GM12865 (cell line): ENCODE data around the gene MAST2.

ENCODE experiments used
- DNase-seq: peaks from one replicate; pipeline ENCODE4 v3.0.0; 2010; ENCODE audit warnings: low read depth
- H3K4me3 ChIP-seq: 2 replicates; pipeline ENCODE4 v1.5.1; 2011; ENCODE audit warnings: mild to moderate bottlenecking, low read depth, low read length, control low read depth
- TF ChIP-seq, protein P1 (sequence below): IDR thresholded peaks from 2 replicates; pipeline ENCODE4 v1.5.1; 2011; ENCODE audit warnings: low read length, control low read depth, low read depth, inconsistent platforms; ENCODE audit not compliant: insufficient read depth; ENCODE audit errors: missing control alignments

MAST2 gene

GRCh38 chr1:45998020-45998617 is 194.7 kb downstream of the MAST2 start:
- DNase-seq, result no peak
- TF ChIP-seq, protein P1, sequence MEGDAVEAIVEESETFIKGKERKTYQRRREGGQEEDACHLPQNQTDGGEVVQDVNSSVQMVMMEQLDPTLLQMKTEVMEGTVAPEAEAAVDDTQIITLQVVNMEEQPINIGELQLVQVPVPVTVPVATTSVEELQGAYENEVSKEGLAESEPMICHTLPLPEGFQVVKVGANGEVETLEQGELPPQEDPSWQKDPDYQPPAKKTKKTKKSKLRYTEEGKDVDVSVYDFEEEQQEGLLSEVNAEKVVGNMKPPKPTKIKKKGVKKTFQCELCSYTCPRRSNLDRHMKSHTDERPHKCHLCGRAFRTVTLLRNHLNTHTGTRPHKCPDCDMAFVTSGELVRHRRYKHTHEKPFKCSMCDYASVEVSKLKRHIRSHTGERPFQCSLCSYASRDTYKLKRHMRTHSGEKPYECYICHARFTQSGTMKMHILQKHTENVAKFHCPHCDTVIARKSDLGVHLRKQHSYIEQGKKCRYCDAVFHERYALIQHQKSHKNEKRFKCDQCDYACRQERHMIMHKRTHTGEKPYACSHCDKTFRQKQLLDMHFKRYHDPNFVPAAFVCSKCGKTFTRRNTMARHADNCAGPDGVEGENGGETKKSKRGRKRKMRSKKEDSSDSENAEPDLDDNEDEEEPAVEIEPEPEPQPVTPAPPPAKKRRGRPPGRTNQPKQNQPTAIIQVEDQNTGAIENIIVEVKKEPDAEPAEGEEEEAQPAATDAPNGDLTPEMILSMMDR, result no peak

DNA sequence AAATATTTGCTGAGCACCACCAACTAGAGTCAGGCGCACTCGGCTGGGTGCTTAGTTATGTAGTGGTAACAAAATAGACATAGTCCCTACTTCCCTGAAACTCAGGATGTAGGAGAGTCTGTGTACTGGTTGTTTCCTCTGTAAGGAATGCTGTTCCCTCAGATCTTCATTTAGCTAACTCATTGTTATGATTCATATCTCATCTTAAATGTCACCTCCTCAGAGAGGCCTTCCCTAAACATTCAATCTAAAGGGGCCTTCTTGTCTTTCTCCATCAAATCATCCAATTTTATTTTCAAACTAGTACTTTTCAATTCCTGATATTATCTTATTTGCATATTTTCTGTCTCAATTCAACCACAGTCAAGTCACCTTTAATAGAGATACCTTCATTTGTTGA is 196.1 kb downstream of the MAST2 start:
- no peak overlapping the region for H3K4me3 ChIP-seq
- TF ChIP-seq, protein P1, result no peak
- no peak for DNase-seq

More at GRCh38 chr1:45998020-45998617, 194.7 kb downstream of the MAST2 start:
- no peak overlapping the region for H3K4me3 ChIP-seq

- DNase-seq, result no peak
- no peak overlapping the region for H3K4me3 ChIP-seq
- TF ChIP-seq, protein P1, result no peak
Observed at GRCh38 chr1:46001081-46001785, 197.8 kb downstream of the MAST2 start.

- TF ChIP-seq, protein P1, result no peak
- no peak overlapping the region for H3K4me3 ChIP-seq
- no peak for DNase-seq
Observed at GRCh38 chr1:46002551-46003150, 199.2 kb downstream of the MAST2 start.

- no peak overlapping the region for H3K4me3 ChIP-seq
- DNase-seq, result no peak
- TF ChIP-seq, protein P1, result no peak
Observed at GRCh38 chr1:46003315-46003714, 199.9 kb downstream of the MAST2 start.

DNA sequence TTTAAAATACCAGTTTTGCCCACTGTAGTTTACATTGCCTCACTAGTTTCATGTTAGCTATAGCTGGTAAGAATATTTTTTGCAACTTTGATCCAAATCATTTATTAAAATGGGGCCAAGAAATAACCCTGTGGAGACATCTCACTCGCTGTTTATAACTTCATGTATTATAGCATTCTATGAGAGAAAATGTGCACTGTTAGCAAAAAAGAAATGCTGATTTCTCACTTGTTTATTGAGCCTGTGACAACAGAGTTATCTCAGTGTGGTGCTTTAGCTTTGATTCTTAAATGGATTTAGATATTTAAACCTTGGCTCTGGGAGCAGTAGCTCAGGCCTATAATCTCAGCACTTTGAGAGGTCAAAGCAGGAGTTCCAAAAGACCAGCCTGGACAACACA is 201.1 kb downstream of the MAST2 start:
- no peak overlapping the region for H3K4me3 ChIP-seq
- TF ChIP-seq, protein P1, result no peak
- no peak for DNase-seq
